ENCODE results near the gene PUS10.
"Not testable (repeated sequence)": the region's sequence is repeated elsewhere in the genome, so short reads cannot be mapped to it uniquely, and the experiment has no call there.

Gene PUS10, protein sequence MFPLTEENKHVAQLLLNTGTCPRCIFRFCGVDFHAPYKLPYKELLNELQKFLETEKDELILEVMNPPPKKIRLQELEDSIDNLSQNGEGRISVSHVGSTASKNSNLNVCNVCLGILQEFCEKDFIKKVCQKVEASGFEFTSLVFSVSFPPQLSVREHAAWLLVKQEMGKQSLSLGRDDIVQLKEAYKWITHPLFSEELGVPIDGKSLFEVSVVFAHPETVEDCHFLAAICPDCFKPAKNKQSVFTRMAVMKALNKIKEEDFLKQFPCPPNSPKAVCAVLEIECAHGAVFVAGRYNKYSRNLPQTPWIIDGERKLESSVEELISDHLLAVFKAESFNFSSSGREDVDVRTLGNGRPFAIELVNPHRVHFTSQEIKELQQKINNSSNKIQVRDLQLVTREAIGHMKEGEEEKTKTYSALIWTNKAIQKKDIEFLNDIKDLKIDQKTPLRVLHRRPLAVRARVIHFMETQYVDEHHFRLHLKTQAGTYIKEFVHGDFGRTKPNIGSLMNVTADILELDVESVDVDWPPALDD

DNA sequence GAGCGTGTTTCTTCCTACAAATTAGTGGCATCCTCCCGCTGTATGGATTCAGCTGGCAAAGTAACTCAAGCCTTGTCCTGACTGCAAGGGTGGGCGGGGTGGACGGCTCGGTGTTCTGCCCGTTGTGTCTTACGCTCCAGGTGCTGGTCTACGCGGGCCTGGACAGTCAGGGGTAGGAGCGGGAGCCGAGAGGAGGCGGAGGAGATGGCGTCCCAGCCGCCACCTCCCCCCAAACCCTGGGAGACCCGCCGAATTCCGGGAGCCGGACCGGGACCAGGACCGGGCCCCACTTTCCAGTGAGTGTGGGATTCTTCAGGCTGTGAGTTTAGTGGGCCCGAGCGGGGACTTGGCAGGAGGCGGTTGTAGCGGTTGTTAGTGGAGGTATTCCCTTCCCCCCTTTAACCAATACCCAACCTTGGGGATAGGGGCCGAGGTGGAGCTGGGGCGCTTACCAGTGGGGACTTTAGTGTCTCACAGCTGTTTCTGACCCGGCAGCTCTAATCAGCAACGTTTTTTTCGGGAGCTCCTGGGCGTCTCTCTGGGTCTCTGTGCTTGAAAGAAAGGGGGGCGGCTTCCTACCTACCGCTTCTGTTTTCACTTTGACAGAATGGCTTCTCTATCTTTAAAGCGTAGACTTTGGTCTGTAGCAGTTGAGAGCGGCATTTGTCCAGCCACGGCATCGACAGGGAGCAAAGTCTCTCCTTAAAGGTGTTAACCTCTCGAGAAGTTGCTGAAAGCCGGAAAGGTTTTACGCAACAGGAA lies at the start of gene PUS10, which contains the start of gene PEX13:
TSS of gene PUS10 (minus strand) at position 700 of the 762 bp plus-strand sequence. CDS start 6,365 bp downstream, outside the sequence.
TSS of gene PEX13 (plus strand) at position 165 of the 762 bp plus-strand sequence. CDS start at position 205, 40 bp downstream.
- Mint-ChIP-seq H3K27me3 (no peaks in the 10 kb centered on the region), H3K36me3 (peaks cover 14 to 20% of the 10 kb centered on the region in 2 donors), H3K4me1 (peaks cover 4 to 24% of the 10 kb centered on the region in 2 donors), H3K9me3 (peaks cover 0 to 2% of the 10 kb centered on the region in 2 donors), H3K4me3 (peak within 1 kb of the TSS; percentile 90 to 98), H3K27ac (peak within 1 kb of the TSS; percentile 98)
- DNase-seq (peak; percentile 70), ATAC-seq (replicated peaks) (peak; percentile 85 to 87)

DNA sequence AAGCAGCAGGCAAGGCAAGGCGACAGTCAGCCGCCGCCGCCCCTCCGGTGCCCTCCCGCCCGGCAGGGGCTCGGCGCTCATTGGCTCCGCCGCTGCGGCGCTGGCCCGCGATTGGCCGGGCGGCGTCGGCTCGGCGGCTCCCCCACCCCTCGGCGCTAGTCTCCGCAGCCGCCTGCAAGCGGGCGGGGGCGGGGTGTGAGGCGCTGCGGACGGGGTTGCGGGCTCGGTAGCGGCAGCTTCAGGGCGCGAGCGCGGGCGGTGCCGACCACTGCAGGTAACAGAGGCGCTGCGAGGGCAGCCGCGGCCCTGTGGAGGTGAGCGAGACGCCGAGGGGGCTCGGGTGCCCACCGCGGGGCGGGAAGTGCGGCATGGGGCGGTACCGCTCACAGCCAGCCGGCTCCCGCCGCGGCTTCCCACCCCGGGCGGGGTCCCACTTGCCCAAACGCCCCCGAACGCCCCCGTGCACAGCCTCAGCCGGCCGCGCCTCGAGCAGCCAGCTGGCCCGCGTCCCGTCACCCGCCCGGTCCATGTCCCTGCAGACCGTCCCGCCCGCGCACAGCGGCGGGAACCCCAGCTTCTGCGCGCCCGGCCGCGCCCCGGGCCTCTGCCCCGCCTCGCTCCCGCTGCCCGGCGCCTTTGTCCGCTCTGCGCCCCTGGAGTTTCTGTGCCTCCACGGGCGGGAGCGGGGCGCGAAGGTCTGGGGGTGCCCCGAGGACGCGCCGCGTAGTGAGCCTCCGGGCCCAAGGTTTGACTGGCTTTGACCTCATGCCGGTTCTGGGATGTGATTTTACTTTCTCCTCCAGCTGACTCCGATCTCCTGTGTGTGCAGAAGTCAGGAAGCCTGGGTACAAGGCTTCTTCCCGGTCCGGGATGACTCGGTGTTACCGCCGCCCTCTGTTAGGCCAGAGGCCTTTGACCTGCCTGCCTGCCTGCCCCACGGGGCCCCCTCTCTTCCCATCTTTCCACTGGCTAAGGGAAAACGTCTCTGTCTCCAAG lies 48.0 kb upstream of the PUS10 start, which contains the start of gene SANBR:
TSS of gene SANBR (plus strand) at position 158 of the 996 bp plus-strand sequence. CDS start 4,480 bp downstream, outside the sequence.
- Mint-ChIP-seq H3K4me1 (peaks cover 2 to 11% of the 10 kb centered on the region in 2 donors), H3K27ac (peak within 1 kb of the TSS; percentile 88), H3K4me3 (peak within 1 kb of the TSS; percentile 89 to 90), H3K36me3 (peaks cover 0 to 5% of the 10 kb centered on the region in 2 donors), H3K27me3 (no peaks in the 10 kb centered on the region), H3K9me3 (no peaks in the 10 kb centered on the region)
- DNase-seq (peak; percentile 76), ATAC-seq (replicated peaks) (peak; percentile 98 to 99)

DNA sequence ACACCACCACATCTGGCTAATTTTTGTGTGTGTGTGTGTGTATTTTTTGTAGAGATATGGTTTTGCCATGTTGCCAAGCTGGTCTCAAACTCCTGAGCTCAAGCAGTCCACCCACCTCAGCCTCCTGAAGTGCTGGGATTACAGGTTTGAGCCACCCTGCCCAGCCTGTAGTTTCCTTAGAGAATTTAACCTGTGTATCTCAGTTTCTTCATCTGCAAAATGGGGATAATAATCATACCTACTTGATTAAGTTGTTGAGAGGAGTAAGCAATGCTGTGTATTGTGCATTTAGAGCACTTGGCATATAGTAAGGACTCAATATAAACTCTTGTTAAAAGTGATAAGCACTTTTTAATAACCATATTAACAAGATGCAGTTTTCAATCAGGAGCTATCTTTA lies 41.3 kb upstream of the PUS10 start:
- no peaks in the 10 kb centered on the region for H3K27me3 Mint-ChIP-seq
- no peak overlapping the region for H3K4me3 Mint-ChIP-seq
- no peak overlapping the region for H3K27ac Mint-ChIP-seq
- ATAC-seq (replicated peaks) (no peak), DNase-seq (no peak)
- H3K36me3 Mint-ChIP-seq = peaks cover 14 to 25% of the 10 kb centered on the region in 2 donors
- H3K9me3 Mint-ChIP-seq = no peaks in the 10 kb centered on the region
- no peaks in the 10 kb centered on the region for H3K4me1 Mint-ChIP-seq

DNA sequence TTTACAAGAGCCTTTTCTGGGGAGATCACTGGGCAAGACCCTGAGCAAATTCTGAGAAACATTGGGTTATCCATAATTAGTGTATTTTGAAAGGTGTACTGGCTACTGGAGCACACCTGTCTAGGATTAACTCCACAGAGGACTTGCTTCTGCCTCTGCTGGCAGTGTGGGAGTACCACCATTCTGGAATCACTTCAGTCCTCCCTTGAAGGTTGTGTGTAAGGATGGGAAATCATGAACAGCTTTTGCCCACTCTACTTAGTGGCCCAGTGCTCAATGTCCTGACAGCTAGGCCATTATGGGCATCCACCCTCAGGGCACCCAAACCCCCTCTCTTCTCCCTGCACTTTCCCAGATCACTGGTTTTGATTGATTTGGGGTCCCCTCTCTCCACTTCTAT lies 39.5 kb upstream of the PUS10 start:
- ATAC-seq (replicated peaks) (no peak), DNase-seq (no peak)
- Mint-ChIP-seq H3K27me3 (no peaks in the 10 kb centered on the region), H3K4me1 (no peaks in the 10 kb centered on the region), H3K27ac (no peak overlapping the region), H3K36me3 (peaks cover 14 to 29% of the 10 kb centered on the region in 2 donors), H3K9me3 (no peaks in the 10 kb centered on the region), H3K4me3 (no peak overlapping the region)

DNA sequence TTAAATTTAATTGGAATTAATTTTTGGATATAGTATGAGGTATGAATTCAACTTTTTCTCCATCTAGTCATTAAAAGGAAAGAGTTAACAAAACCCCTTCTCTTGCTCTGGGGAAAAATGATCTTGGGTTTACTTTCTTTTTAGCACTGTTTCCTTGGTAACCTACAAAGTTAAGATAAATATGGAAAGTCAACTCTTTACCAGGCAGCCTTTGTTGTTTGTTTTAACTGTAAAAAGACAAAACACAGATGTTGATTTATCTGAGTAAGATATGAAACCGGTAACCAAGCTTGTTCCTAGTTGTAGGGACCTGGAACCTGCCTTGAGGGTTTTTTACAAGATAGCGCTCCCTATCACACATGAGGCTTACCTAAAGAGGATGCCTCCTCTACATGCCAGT lies 37.5 kb upstream of the PUS10 start:
- Mint-ChIP-seq H3K4me1 (no peaks in the 10 kb centered on the region), H3K27ac (no peak overlapping the region), H3K27me3 (no peaks in the 10 kb centered on the region), H3K36me3 (peaks cover 16 to 27% of the 10 kb centered on the region in 2 donors), H3K9me3 (no peaks in the 10 kb centered on the region), H3K4me3 (no peak overlapping the region)
- DNase-seq (no peak), ATAC-seq (replicated peaks) (no peak)

DNA sequence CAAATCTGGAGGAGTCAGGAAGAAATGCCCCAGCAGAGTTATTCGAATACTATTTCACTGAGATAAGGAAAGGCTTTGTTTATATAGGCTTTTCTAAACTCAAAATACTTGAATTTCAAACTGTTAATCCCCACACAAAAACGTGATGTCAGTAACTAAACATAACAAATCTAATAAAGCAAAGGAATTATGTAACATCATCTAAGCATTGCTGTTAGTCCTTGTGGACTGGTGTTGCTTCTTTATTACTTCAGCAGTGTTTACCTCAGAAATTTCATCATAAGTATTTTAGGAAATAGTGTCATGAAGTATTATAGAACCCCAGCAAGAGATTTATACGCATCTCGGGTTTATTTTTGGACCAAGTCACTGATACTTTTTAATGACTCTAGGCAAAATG lies 27.9 kb upstream of the PUS10 start:
- Mint-ChIP-seq H3K27ac (no peak overlapping the region), H3K9me3 (no peaks in the 10 kb centered on the region), H3K4me1 (peaks cover 4 to 7% of the 10 kb centered on the region in 2 donors), H3K36me3 (peaks cover 16 to 27% of the 10 kb centered on the region in 2 donors), H3K4me3 (no peak overlapping the region), H3K27me3 (no peaks in the 10 kb centered on the region)
- ATAC-seq (replicated peaks) (no peak), DNase-seq (no peak)

DNA sequence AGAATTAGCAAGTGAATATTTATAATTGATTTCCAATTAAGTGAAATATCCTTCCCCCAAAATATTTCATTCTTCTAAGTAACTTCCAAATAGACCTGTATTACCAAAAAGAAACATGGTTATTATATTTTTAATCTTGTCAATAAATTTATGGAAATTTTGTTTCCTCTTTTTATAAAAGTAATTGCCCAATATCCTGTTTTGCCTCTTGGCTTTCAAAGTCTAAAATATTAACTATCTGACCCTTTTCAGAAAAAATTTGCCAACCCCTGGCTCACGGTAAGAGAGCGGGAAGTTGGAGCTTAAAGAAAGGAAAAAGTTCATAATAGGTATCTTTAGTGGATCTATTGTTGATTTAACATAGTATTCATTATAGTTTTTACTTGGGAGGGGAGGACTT lies 27.2 kb upstream of the PUS10 start:
- ATAC-seq (replicated peaks) = no peak
- peaks cover 16 to 27% of the 10 kb centered on the region in 2 donors for H3K36me3 Mint-ChIP-seq
- no peak for DNase-seq
- no peak overlapping the region for H3K27ac Mint-ChIP-seq
- H3K4me3 Mint-ChIP-seq = no peak overlapping the region
- H3K4me1 Mint-ChIP-seq = peaks cover 6 to 7% of the 10 kb centered on the region in 2 donors
- H3K27me3 Mint-ChIP-seq = no peaks in the 10 kb centered on the region
- H3K9me3 Mint-ChIP-seq = no peaks in the 10 kb centered on the region

DNA sequence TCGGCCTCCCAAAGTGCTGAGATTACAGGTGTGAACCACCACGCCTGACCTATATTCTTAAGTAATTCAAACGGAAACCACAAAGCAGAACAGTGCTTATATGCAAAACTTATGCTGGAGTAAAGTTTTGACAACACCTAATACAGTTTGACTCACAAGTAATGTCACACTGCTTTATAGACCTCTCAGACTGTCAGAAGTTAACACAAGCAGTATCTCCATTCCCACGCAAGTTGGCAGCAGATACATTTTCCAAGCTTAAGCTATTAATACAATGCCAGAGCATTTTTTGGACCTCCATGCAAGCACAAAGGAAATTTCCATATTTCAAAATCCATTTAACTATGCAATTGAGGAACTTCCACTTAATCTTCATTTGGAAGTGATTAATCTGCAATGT lies 26.6 kb upstream of the PUS10 start:
- no peak overlapping the region for H3K4me3 Mint-ChIP-seq
- peak; percentile 69 to 80 for ATAC-seq (replicated peaks)
- H3K27me3 Mint-ChIP-seq = no peaks in the 10 kb centered on the region
- H3K4me1 Mint-ChIP-seq = peaks cover 6 to 7% of the 10 kb centered on the region in 2 donors
- no peaks in the 10 kb centered on the region for H3K9me3 Mint-ChIP-seq
- no peak for DNase-seq
- H3K36me3 Mint-ChIP-seq = peaks cover 16 to 27% of the 10 kb centered on the region in 2 donors
- H3K27ac Mint-ChIP-seq = peak overlapping the region; percentile 43

DNA sequence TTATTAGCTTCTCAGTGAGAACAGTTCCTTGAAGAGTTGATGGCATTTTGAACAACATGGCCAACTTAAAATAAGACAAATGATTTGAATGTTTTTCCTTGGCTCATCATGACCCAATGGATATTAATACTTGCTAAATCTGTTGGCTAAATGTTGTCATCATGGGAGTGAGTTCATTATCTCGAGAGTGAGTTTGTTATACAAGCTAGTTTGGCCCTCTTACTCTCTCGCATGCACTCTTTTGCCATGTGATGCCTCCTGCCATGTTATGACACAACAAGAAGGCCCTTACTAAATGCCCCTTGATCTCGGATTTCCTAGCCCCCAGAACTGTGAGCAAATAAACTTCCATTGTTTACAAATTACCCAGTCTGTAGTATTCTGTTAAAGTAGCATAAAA lies 24.8 kb upstream of the PUS10 start:
- H3K4me3 Mint-ChIP-seq = no peak overlapping the region
- H3K27me3 Mint-ChIP-seq = no peaks in the 10 kb centered on the region
- H3K4me1 Mint-ChIP-seq = peaks cover 6 to 7% of the 10 kb centered on the region in 2 donors
- no peak for ATAC-seq (replicated peaks)
- peaks cover 13 to 31% of the 10 kb centered on the region in 2 donors for H3K36me3 Mint-ChIP-seq
- no peak overlapping the region for H3K27ac Mint-ChIP-seq
- DNase-seq = no peak
- peaks cover 0 to 2% of the 10 kb centered on the region in 2 donors for H3K9me3 Mint-ChIP-seq

DNA sequence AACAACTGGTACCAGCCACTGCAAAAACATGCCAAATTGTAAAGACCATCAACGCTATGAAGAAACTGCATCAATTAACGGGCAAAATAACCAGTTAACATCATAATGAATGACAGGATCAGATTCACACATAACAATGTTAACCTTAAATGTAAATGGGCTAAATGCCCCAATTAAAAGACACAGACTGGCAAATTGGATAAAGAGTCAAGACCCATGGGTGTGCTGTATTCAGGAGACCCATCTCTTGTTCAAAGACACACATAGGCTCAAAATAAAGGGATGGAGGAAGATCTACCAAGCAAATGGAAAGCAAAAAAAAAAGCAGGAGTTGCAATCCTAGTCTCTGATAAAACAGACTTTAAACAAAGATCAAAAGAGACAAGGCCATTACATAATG lies 18.6 kb upstream of the PUS10 start:
- H3K27ac Mint-ChIP-seq; ATAC-seq (replicated peaks); H3K27me3 Mint-ChIP-seq; DNase-seq; H3K9me3 Mint-ChIP-seq; H3K4me1 Mint-ChIP-seq; H3K4me3 Mint-ChIP-seq: not testable (repeated sequence)
- peaks cover 40 to 54% of the 10 kb centered on the region in 2 donors for H3K36me3 Mint-ChIP-seq

DNA sequence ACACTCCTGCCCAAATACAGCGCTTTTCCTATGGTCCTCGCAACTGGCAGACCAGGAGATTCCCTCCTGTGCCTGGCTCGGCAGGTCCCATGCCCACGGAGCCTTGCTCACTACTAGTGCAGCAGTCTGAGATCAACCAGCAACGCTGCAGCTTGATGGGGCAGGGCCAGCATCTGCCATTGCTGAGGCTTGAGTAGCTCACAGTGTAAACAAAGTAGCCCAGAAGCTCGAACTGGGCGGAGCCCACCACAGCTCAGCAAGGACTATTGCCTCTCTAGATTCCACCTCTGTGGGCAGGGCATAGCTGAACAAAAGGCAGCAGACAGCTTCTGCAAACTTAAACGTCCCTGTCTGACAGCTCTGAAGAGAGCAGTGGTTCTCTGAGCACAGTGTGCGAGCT lies 16.5 kb upstream of the PUS10 start:
- H3K36me3 Mint-ChIP-seq = peaks cover 44 to 51% of the 10 kb centered on the region in 2 donors
- H3K27me3 Mint-ChIP-seq; DNase-seq; ATAC-seq (replicated peaks); H3K27ac Mint-ChIP-seq; H3K4me3 Mint-ChIP-seq; H3K4me1 Mint-ChIP-seq; H3K9me3 Mint-ChIP-seq: not testable (repeated sequence)

DNA sequence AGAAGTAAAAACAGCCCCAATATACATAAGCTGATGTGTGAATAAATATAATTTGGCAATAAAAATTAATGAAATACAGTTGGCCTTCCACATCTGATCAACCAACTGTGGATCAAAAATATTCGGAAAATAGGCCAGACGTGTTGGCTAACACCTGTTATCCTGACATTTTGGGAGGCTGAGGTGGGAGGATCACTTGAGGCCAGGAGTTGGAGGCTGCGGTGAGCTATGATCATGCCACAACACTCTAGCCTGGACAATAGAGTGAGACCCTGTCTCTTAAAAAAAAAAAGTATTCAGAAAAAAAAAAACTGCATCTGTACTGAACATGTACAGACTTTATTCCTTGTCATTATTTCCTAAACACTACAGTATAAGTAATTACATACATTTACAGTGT lies 11.5 kb upstream of the PUS10 start:
- Mint-ChIP-seq H3K27me3 (no peaks in the 10 kb centered on the region), H3K36me3 (peaks cover 27 to 36% of the 10 kb centered on the region in 2 donors), H3K27ac (no peak overlapping the region), H3K4me1 (no peaks in the 10 kb centered on the region), H3K4me3 (no peak overlapping the region), H3K9me3 (no peaks in the 10 kb centered on the region)
- ATAC-seq (replicated peaks) (no peak), DNase-seq (no peak)

DNA sequence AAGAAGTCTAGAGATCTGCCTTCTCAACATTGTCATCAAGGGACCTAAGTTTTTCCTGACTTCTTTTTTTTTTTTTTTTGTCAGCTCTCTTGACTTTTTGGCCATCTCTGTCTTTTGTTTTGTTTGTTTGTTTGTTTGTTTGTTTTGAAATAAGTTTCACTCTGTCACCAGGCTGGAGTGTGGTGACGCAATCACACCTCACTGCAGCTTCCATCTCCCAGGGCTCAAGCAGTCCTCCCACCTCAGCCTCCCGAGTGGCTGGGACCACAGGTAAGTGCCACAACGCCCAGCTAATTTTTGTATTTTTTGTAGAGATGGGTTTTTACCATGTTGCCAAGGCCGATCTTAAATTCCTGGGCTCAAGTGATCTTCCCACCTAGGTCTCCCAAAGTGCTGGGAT lies 5.6 kb upstream of the PUS10 start:
- peaks cover 22 to 44% of the 10 kb centered on the region in 2 donors for H3K36me3 Mint-ChIP-seq
- H3K9me3 Mint-ChIP-seq = peaks cover 0 to 2% of the 10 kb centered on the region in 2 donors
- peaks cover 4 to 19% of the 10 kb centered on the region in 2 donors for H3K4me1 Mint-ChIP-seq
- DNase-seq (no peak), ATAC-seq (replicated peaks) (no peak)
- no peaks in the 10 kb centered on the region for H3K27me3 Mint-ChIP-seq
- H3K27ac Mint-ChIP-seq = no peak overlapping the region
- no peak overlapping the region for H3K4me3 Mint-ChIP-seq

Measured in stimulated activated naive B cell treated with anti-CD40 and anti-IgM and Interleukin-4, amounts not matched to agents 10 μg/mL and 1 μg/mL and 100 μg/mL, for 72 hours (primary cell).